Measurements from ENCODE around the gene MACROD2.

The MACROD2 gene

DNA sequence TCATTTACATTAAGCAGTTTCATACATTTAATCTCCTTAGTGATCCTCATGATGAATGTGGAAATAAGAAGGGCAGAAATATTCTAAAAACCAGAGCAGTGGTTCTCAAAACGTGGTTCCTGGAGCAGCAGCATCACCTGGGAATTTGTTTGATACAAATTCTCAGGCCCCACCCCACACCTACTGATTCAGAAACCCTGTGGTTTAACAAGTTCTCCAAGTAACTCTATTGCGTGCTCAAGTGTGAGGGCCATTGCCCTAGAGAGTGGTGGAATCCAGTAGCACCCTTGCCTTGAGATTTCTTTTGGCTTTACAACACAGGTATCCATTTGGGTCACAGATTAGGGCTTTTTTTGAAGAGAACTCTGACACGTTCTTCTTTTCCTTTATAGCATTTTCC, 696.7 kb downstream of the MACROD2 start:
- Histone ChIP-seq H3K4me1 (ENCODE audit: insufficient read depth, low read length) (peaks cover 14% of the 10 kb centered on the region), H3K36me3 (ENCODE audit: insufficient read depth, low read length) (no peaks in the 10 kb centered on the region), H3K9me3 (ENCODE audit: low read length) (no peaks in the 10 kb centered on the region), H3K4me3 (ENCODE audit: low read length) (no peak overlapping the region), H2AFZ (ENCODE audit: low read depth, low read length) (no peak overlapping the region), H3K27me3 (ENCODE audit: insufficient read depth, low read length) (no peaks in the 10 kb centered on the region)

DNA sequence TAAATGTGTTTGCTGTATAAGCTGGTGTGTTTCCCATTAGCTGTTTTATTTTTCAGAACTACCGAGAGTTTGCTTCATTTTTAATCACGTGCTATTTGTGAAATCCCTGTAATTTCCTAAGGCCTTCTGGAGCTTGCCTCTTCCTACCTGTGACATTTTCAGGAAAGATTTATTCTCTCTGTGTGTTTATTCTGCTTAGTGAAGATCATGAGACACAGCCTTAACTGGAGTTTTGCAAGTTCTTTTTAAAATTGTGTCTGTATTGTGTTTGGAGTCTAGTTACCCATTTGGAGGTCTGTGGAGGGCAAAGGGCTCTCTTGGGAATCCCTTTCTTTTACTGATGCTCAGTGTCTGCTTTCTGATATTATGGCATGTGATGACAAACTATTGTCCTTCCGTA, 701.2 kb downstream of the MACROD2 start:
- H3K27me3 ChIP-seq (ENCODE audit: insufficient read depth, low read length) = no peaks in the 10 kb centered on the region
- H3K4me1 ChIP-seq (ENCODE audit: insufficient read depth, low read length) = peaks cover 15% of the 10 kb centered on the region
- no peak overlapping the region for H2AFZ ChIP-seq (ENCODE audit: low read depth, low read length)
- no peak overlapping the region for H3K4me3 ChIP-seq (ENCODE audit: low read length)
- H3K9me3 ChIP-seq (ENCODE audit: low read length) = no peaks in the 10 kb centered on the region
- H3K36me3 ChIP-seq (ENCODE audit: insufficient read depth, low read length) = no peaks in the 10 kb centered on the region

DNA sequence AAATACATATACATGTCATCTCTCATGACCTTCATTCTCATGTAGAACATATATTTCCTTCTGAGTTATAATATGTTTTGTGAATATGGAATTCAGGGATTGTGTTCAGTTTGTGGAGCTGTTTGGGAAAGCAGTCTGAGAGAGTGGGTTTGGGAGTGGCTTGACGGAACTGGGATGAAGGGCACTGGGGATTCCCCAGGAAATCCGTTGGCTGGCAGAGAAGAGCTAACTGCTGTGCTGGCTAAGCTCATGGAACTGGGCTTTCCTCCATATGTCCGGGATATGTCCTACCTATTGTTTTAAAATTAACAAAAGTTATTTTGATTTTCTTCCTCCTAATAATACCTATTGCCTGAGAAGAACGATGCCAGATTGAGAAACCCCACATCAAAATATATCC, 701.6 kb downstream of the MACROD2 start:
- H2AFZ ChIP-seq (ENCODE audit: low read depth, low read length) = no peak overlapping the region
- peaks cover 15% of the 10 kb centered on the region for H3K4me1 ChIP-seq (ENCODE audit: insufficient read depth, low read length)
- H3K9me3 ChIP-seq (ENCODE audit: low read length) = no peaks in the 10 kb centered on the region
- H3K4me3 ChIP-seq (ENCODE audit: low read length) = no peak overlapping the region
- H3K27me3 ChIP-seq (ENCODE audit: insufficient read depth, low read length) = no peaks in the 10 kb centered on the region
- H3K36me3 ChIP-seq (ENCODE audit: insufficient read depth, low read length) = no peaks in the 10 kb centered on the region

DNA sequence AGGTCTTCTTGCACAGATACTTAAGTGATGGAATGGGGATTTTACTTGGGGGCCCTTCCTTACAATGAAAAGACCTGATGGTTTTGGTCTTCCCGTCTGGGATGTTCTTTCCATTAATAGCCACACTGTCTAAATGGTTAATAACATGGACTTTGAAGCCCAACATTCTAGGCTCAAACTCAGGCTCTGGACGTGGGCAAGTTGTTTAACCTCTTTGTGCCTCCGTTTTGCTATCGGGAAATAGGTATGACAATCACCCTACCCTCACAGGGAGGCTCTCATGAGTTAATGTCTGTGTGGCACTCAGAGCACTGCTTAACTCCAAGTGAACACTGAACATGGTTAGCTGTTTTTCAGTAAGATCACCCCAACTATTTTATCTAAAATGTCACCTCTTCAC, 702.8 kb downstream of the MACROD2 start:
- H3K27me3 ChIP-seq (ENCODE audit: insufficient read depth, low read length) = no peaks in the 10 kb centered on the region
- no peaks in the 10 kb centered on the region for H3K36me3 ChIP-seq (ENCODE audit: insufficient read depth, low read length)
- H2AFZ ChIP-seq (ENCODE audit: low read depth, low read length) = no peak overlapping the region
- H3K4me3 ChIP-seq (ENCODE audit: low read length) = no peak overlapping the region
- H3K4me1 ChIP-seq (ENCODE audit: insufficient read depth, low read length) = peaks cover 15% of the 10 kb centered on the region
- H3K9me3 ChIP-seq (ENCODE audit: low read length) = no peaks in the 10 kb centered on the region

DNA sequence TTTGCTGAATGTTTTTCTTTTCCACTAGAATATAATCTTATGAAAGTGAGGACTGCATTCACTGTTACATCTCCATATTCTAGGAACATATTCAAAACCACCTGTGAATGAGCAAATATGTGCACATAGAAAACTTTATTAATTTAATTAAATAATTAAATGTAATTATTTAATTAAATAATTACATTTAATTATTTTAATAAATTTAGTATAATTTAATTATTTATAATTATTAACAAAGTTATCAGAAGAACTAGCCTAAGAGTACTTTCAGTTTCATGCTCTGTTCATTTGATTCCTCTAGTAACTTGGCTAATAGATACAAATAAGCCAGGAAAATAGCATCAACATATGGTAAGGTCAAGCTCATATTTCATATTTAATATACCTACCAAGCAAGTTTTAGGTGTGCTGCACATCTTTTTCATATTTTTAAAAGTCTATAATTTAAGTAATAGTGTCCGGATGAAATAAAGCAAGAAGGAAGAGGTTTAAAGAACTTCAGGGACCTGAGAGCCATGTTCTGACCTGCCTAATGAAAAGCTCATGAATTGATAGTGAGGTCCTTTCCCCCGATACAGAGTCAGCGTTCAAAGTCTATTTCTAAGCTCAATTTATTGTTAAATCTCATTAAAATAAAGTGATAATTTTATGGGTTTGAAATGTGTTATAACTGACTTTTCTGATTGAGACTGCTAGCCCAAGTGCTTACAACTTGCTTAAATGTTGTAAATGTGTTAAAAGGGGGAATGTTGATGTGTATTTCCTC, 703.5 kb downstream of the MACROD2 start:
- H3K36me3 ChIP-seq (ENCODE audit: insufficient read depth, low read length) = no peaks in the 10 kb centered on the region
- H3K9me3 ChIP-seq (ENCODE audit: low read length) = no peaks in the 10 kb centered on the region
- peaks cover 15% of the 10 kb centered on the region for H3K4me1 ChIP-seq (ENCODE audit: insufficient read depth, low read length)
- H3K4me3 ChIP-seq (ENCODE audit: low read length) = no peak overlapping the region
- no peaks in the 10 kb centered on the region for H3K27me3 ChIP-seq (ENCODE audit: insufficient read depth, low read length)
- H2AFZ ChIP-seq (ENCODE audit: low read depth, low read length) = peak overlapping the region; percentile 38

DNA sequence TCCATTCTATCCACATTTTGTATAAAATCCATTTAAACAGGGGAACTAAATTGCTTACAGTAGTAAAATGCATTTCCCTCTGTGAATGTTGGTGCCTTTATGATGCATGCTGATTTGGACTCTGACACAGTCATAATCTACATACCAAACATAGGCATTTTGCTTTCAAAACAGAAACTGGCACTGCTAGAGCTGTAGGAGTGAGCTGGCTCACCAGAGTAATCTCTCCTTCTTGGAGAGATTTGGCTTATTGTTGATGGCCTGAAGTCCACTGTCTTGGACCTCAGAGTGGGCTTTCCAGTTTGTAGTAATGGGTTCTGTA, 705.3 kb downstream of the MACROD2 start:
- no peak overlapping the region for H2AFZ ChIP-seq (ENCODE audit: low read depth, low read length)
- no peaks in the 10 kb centered on the region for H3K9me3 ChIP-seq (ENCODE audit: low read length)
- H3K27me3 ChIP-seq (ENCODE audit: insufficient read depth, low read length) = no peaks in the 10 kb centered on the region
- H3K4me3 ChIP-seq (ENCODE audit: low read length) = no peak overlapping the region
- no peaks in the 10 kb centered on the region for H3K36me3 ChIP-seq (ENCODE audit: insufficient read depth, low read length)
- H3K4me1 ChIP-seq (ENCODE audit: insufficient read depth, low read length) = peaks cover 15% of the 10 kb centered on the region

DNA sequence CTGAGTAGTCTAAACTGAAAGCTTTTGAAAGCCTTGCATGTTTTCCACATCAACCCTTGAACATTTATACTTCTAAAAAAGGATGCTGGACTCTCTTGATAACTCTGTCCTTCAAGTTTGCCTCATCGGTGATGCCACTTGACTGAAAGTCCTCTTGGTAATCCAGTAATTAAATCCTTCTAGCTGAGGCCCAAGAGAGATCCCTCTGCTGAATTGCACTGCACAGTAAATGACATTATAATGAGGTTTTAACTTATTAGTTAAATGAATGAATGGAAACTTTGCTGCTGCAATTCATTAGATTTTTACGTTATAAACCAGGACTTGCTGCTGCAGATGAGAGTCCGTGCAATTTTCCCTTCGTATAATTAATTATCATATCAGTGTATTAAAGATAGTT, 706.0 kb downstream of the MACROD2 start:
- Histone ChIP-seq H3K27me3 (ENCODE audit: insufficient read depth, low read length) (no peaks in the 10 kb centered on the region), H3K4me1 (ENCODE audit: insufficient read depth, low read length) (peaks cover 13% of the 10 kb centered on the region), H3K36me3 (ENCODE audit: insufficient read depth, low read length) (no peaks in the 10 kb centered on the region), H3K9me3 (ENCODE audit: low read length) (no peaks in the 10 kb centered on the region), H2AFZ (ENCODE audit: low read depth, low read length) (no peak overlapping the region), H3K4me3 (ENCODE audit: low read length) (no peak overlapping the region)

DNA sequence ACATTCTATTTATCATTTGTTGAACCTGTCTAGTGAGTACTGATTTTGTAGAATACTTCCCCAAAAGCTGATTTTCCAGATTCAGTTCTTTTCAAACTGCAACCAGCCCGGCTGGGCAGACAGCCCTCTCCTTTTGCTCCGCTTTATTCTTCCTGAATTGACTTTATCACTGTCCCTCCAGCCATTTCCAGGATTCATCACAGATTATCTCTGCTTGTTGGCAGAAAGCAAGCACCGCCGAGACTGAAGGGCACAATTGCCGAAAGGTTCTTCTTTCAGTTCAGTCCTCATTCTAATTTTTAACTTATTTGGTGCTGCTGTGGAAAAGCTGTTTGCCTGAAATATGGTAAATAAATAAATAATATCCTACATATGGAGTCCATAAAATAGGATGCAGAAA, 711.2 kb downstream of the MACROD2 start:
- H3K36me3 ChIP-seq (ENCODE audit: insufficient read depth, low read length) = no peaks in the 10 kb centered on the region
- H3K4me1 ChIP-seq (ENCODE audit: insufficient read depth, low read length) = no peaks in the 10 kb centered on the region
- no peaks in the 10 kb centered on the region for H3K27me3 ChIP-seq (ENCODE audit: insufficient read depth, low read length)
- no peak overlapping the region for H2AFZ ChIP-seq (ENCODE audit: low read depth, low read length)
- H3K9me3 ChIP-seq (ENCODE audit: low read length) = no peaks in the 10 kb centered on the region
- no peak overlapping the region for H3K4me3 ChIP-seq (ENCODE audit: low read length)

DNA sequence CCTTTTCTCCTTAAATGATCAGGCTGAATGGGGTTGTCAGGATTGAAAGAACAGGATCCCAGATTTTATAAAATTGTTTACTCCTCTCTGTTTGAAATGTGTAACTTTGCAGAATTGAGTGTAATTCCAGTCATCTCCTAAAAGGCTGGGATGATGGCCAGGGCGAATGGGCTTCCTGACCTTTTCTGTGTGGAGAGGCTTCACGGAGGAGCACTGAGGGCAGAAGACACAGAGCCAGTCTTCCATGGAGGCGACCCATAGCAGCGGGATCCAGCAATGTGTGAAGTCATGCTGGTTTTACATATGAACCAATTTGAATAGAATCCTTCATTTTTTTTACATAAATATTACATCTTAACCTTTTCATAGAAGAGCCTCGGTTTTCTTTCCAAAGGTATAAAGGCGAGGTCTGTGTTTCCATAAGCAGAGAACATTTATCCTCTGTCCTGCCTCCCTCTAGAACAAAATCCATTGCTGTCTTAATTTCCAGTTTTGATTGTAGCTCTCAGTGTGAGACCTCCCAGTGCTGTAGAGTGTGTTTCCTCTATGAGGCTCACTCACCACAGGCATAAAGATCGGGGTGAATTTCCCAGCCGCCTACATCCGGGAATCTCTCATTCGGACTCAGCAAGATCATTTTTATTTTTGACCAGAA, 711.8 kb downstream of the MACROD2 start:
- Histone ChIP-seq H3K36me3 (ENCODE audit: insufficient read depth, low read length) (no peaks in the 10 kb centered on the region), H3K9me3 (ENCODE audit: low read length) (no peaks in the 10 kb centered on the region), H3K4me3 (ENCODE audit: low read length) (no peak overlapping the region)

DNA sequence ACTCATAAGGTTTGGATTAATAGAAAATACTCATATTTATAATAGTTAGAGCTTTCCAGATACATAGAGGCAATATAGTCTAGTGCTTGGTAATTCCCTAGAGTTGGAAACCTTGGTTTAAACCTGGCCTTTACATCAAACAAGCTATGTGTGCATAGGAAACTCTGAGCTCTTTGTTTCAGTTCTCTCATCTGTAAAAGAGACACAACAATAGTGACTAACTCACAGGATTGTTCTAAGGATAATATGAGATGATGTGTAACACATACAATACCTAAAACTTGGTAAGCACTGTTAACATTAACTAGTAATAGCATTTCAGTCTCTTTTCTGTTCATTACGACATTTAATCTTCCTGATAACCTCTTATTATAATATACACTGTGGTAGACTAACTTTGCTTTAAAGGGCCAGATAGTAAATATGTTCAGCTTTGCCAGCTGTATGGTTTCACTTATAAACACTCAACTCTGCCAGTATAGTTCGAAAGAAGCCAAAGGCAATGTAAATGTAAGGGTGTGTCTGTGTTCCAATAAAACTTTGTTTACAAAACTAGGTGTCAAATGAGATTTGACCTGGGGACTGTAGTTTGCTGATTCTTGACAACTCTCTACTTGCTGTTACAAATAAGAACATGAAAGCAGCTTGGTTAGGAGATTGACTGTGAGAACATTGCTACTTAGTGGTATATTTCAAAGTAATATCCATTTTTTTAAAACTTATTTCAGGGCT, 712.7 kb downstream of the MACROD2 start:
- H3K4me1 ChIP-seq (ENCODE audit: insufficient read depth, low read length) = no peaks in the 10 kb centered on the region
- H2AFZ ChIP-seq (ENCODE audit: low read depth, low read length) = no peak overlapping the region
- no peaks in the 10 kb centered on the region for H3K9me3 ChIP-seq (ENCODE audit: low read length)
- no peaks in the 10 kb centered on the region for H3K36me3 ChIP-seq (ENCODE audit: insufficient read depth, low read length)
- H3K4me3 ChIP-seq (ENCODE audit: low read length) = no peak overlapping the region
- H3K27me3 ChIP-seq (ENCODE audit: insufficient read depth, low read length) = no peaks in the 10 kb centered on the region

More for the DNA sequence above, 711.8 kb downstream of the MACROD2 start:
- H3K27me3 ChIP-seq (ENCODE audit: insufficient read depth, low read length) = no peaks in the 10 kb centered on the region
- H2AFZ ChIP-seq (ENCODE audit: low read depth, low read length) = no peak overlapping the region
- no peaks in the 10 kb centered on the region for H3K4me1 ChIP-seq (ENCODE audit: insufficient read depth, low read length)

DNA sequence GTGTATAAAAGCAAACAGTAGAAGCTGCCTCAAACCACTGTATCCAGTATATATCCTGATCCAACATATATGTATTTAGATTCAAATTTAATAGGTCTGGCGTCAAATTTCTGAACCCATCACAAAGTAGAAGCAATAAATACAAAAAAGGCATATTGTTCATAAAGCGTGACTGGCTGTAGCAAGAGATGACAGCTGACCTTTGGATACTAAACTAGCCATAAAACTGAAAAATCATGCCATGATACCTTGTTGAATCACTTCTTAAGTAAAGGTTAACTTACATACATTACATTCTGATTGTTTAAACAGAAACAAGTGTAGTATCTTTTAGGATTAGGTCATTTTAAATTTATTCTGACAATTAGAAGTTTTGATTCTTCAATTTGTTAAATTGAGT, 714.1 kb downstream of the MACROD2 start:
- H3K4me3 ChIP-seq (ENCODE audit: low read length) = no peak overlapping the region
- no peaks in the 10 kb centered on the region for H3K36me3 ChIP-seq (ENCODE audit: insufficient read depth, low read length)
- peaks cover 7% of the 10 kb centered on the region for H3K4me1 ChIP-seq (ENCODE audit: insufficient read depth, low read length)
- no peak overlapping the region for H2AFZ ChIP-seq (ENCODE audit: low read depth, low read length)
- H3K9me3 ChIP-seq (ENCODE audit: low read length) = no peaks in the 10 kb centered on the region
- no peaks in the 10 kb centered on the region for H3K27me3 ChIP-seq (ENCODE audit: insufficient read depth, low read length)

DNA sequence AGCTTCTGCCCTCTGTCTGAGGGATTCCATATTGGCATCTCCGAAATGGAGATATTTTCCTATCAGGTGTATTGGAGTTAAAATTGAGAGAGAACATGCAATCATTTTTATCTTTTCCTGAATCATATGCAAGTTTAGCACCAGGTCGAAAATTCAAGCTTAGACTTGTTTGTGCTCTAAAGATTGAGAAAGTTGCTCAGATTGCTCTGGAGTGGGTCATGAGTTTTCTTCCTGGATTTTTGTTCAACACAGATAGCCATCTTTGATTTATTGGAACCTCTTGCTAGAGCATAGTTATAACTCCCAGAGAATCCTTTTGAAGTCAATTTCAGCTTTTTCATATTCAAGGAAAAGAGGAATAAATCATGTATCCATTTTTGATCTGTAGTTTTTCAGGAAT, 715.6 kb downstream of the MACROD2 start:
- no peak overlapping the region for H3K4me3 ChIP-seq (ENCODE audit: low read length)
- H3K27me3 ChIP-seq (ENCODE audit: insufficient read depth, low read length) = no peaks in the 10 kb centered on the region
- H2AFZ ChIP-seq (ENCODE audit: low read depth, low read length) = no peak overlapping the region
- peaks cover 15% of the 10 kb centered on the region for H3K4me1 ChIP-seq (ENCODE audit: insufficient read depth, low read length)
- H3K9me3 ChIP-seq (ENCODE audit: low read length) = no peaks in the 10 kb centered on the region
- H3K36me3 ChIP-seq (ENCODE audit: insufficient read depth, low read length) = no peaks in the 10 kb centered on the region

DNA sequence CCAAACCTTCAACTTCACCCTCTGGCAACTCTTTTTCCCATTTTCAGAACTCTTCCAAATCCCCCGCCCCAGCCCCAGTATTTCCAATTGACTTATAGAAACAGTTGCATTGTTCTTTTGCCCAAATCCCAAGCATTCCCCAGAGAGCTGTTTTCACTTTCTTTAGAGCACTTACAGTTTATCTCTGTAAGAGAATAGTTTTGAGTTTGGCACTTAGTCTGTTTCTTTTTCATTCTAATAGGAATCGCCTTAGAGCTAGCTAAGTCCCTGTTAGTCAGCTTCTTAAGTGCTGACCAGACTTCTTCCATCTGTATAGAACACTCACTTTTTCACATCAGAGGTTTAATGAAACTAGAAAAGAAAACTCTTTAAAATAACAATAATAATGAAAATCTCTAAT, 716.3 kb downstream of the MACROD2 start:
- no peaks in the 10 kb centered on the region for H3K27me3 ChIP-seq (ENCODE audit: insufficient read depth, low read length)
- no peak overlapping the region for H2AFZ ChIP-seq (ENCODE audit: low read depth, low read length)
- H3K4me1 ChIP-seq (ENCODE audit: insufficient read depth, low read length) = peaks cover 22% of the 10 kb centered on the region
- H3K36me3 ChIP-seq (ENCODE audit: insufficient read depth, low read length) = no peaks in the 10 kb centered on the region
- no peak overlapping the region for H3K4me3 ChIP-seq (ENCODE audit: low read length)
- no peaks in the 10 kb centered on the region for H3K9me3 ChIP-seq (ENCODE audit: low read length)
